ENCODE data around the gene DBT.

Gene DBT

DNA sequence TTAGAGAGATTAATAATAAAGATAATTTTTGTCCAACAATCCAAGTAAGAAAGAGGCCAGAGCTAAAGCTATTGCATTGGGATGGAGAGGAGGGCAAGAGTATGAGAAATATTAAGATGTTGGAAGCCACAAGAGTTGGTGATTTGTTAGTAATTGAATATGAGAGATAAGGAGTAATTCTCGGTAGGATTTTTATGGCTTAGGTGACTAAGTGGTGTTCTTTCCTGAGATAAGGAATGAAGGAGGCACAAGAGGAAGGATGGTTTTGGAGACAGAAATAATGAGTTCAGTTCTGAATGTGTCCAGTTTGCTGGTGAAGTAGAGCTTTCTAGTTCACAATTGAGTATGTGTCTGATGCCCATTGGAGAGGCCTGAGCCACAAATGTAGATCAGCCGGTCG lies 107.3 kb downstream of the DBT start:
- Histone ChIP-seq H3K9me2 (replicated peaks; ENCODE audit: insufficient read depth, low read length) (no peaks in the 10 kb centered on the region), H3K27ac (ENCODE audit: low read length) (no peak overlapping the region), H3K4me1 (ENCODE audit: low read length) (no peaks in the 10 kb centered on the region), H3K36me3 (replicated peaks; ENCODE audit: insufficient read depth, low read length) (no peaks in the 10 kb centered on the region), H2AFZ (ENCODE audit: low read length) (no peak overlapping the region), H3K4me2 (ENCODE audit: low read depth, low read length) (no peak overlapping the region), H3K4me3 (ENCODE audit: low read length) (no peak overlapping the region), H3F3A (ENCODE audit: insufficient read depth, low read length) (no peaks in the 10 kb centered on the region), H4K20me1 (ENCODE audit: insufficient read depth, low read length) (no peaks in the 10 kb centered on the region), H3K9me3 (replicated peaks; ENCODE audit: insufficient read depth, low read length) (no peaks in the 10 kb centered on the region), H3K9ac (ENCODE audit: low read length) (no peak overlapping the region), H3K79me2 (ENCODE audit: low read length) (no peaks in the 10 kb centered on the region), H3K27me3 (replicated peaks; ENCODE audit: insufficient read depth, low read length) (no peaks in the 10 kb centered on the region)
- TF ChIP-seq EZH2 (optimal IDR thresholded peaks at IDR 0.05; ENCODE audit: low read depth, low read length), result no peak
- no peak for TF ChIP-seq EZH2phosphoT487 (IDR thresholded peaks at IDR 0.05; ENCODE audit: low read length)
- TF ChIP-seq, protein P1, sequence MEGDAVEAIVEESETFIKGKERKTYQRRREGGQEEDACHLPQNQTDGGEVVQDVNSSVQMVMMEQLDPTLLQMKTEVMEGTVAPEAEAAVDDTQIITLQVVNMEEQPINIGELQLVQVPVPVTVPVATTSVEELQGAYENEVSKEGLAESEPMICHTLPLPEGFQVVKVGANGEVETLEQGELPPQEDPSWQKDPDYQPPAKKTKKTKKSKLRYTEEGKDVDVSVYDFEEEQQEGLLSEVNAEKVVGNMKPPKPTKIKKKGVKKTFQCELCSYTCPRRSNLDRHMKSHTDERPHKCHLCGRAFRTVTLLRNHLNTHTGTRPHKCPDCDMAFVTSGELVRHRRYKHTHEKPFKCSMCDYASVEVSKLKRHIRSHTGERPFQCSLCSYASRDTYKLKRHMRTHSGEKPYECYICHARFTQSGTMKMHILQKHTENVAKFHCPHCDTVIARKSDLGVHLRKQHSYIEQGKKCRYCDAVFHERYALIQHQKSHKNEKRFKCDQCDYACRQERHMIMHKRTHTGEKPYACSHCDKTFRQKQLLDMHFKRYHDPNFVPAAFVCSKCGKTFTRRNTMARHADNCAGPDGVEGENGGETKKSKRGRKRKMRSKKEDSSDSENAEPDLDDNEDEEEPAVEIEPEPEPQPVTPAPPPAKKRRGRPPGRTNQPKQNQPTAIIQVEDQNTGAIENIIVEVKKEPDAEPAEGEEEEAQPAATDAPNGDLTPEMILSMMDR (IDR thresholded peaks at IDR 0.05; ENCODE audit: low read length), result no peak
- no peak for DNase-seq

DNA sequence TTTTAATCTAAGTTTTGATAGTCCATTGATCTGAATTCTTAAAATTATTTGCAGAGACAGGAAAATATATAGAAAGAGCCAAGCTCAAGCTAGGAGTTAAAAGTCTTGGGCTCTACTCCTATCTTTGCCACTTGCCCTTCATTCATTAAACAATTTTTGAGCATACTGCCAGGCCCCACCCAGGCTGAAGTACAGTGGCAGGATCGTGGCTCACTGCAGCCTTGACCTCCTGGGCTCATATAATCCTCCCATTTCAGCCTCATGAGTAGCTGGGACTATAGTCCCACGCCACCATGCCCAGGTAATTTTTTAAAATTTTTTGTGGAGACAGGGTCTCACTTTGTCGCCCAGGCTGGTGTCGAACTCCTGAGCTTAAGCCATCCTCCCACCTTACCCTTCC lies 108.4 kb downstream of the DBT start:
- no peak overlapping the region for H3K4me2 ChIP-seq (ENCODE audit: low read depth, low read length)
- no peak overlapping the region for H3K9ac ChIP-seq (ENCODE audit: low read length)
- DNase-seq, result no peak
- H4K20me1 ChIP-seq (ENCODE audit: insufficient read depth, low read length), result no peaks in the 10 kb centered on the region
- no peak for TF ChIP-seq EZH2 (optimal IDR thresholded peaks at IDR 0.05; ENCODE audit: low read depth, low read length)
- no peak for TF ChIP-seq EZH2phosphoT487 (IDR thresholded peaks at IDR 0.05; ENCODE audit: low read length)
- TF ChIP-seq, protein P1 (IDR thresholded peaks at IDR 0.05; ENCODE audit: low read length), result no peak
- H3K27me3 ChIP-seq (replicated peaks; ENCODE audit: insufficient read depth, low read length), result no peaks in the 10 kb centered on the region
- no peak overlapping the region for H2AFZ ChIP-seq (ENCODE audit: low read length)
- no peak overlapping the region for H3K4me3 ChIP-seq (ENCODE audit: low read length)
- no peaks in the 10 kb centered on the region for H3K79me2 ChIP-seq (ENCODE audit: low read length)
- H3K4me1 ChIP-seq (ENCODE audit: low read length), result no peaks in the 10 kb centered on the region
- no peaks in the 10 kb centered on the region for H3K9me3 ChIP-seq (replicated peaks; ENCODE audit: insufficient read depth, low read length)
- H3F3A ChIP-seq (ENCODE audit: insufficient read depth, low read length), result no peaks in the 10 kb centered on the region
- H3K9me2 ChIP-seq (replicated peaks; ENCODE audit: insufficient read depth, low read length), result no peaks in the 10 kb centered on the region
- H3K36me3 ChIP-seq (replicated peaks; ENCODE audit: insufficient read depth, low read length), result no peaks in the 10 kb centered on the region
- H3K27ac ChIP-seq (ENCODE audit: low read length), result no peak overlapping the region

DNA sequence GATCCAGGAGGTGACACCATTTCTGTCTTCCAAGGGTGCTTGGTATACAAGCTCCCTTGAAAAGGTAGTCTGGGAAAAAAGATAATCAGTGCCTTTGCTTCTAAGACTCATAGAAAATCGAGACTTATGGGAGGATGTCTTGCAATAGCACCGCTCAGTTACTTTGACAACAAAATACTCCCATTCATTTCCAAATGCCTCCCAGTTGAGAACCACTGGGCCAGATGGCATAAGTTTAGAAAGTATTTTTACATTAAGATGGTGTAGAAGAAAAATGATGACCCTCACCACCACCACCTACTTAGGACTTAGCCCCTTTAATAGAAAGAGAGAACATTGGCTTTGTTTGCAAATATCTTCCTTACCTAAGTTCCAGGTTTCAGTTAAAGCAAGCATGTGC lies 112.0 kb downstream of the DBT start:
- no peak overlapping the region for H2AFZ ChIP-seq (ENCODE audit: low read length)
- TF ChIP-seq, protein P1 (IDR thresholded peaks at IDR 0.05; ENCODE audit: low read length), result no peak
- TF ChIP-seq EZH2phosphoT487 (IDR thresholded peaks at IDR 0.05; ENCODE audit: low read length), result no peak
- TF ChIP-seq EZH2 (optimal IDR thresholded peaks at IDR 0.05; ENCODE audit: low read depth, low read length), result no peak
- no peak for DNase-seq
- no peak overlapping the region for H3K27ac ChIP-seq (ENCODE audit: low read length)
- no peak overlapping the region for H3K4me2 ChIP-seq (ENCODE audit: low read depth, low read length)
- H3K4me3 ChIP-seq (ENCODE audit: low read length), result no peak overlapping the region
- no peaks in the 10 kb centered on the region for H3K36me3 ChIP-seq (replicated peaks; ENCODE audit: insufficient read depth, low read length)
- H3K79me2 ChIP-seq (ENCODE audit: low read length), result peaks cover 14% of the 10 kb centered on the region
- no peaks in the 10 kb centered on the region for H3K9me3 ChIP-seq (replicated peaks; ENCODE audit: insufficient read depth, low read length)
- no peaks in the 10 kb centered on the region for H4K20me1 ChIP-seq (ENCODE audit: insufficient read depth, low read length)
- H3K9ac ChIP-seq (ENCODE audit: low read length), result no peak overlapping the region
- no peaks in the 10 kb centered on the region for H3K27me3 ChIP-seq (replicated peaks; ENCODE audit: insufficient read depth, low read length)
- no peaks in the 10 kb centered on the region for H3F3A ChIP-seq (ENCODE audit: insufficient read depth, low read length)
- H3K9me2 ChIP-seq (replicated peaks; ENCODE audit: insufficient read depth, low read length), result no peaks in the 10 kb centered on the region
- 0 out of 2 replicates have a peak, but pooled peaks cover 3% of the 10 kb centered on the region for H3K4me1 ChIP-seq (ENCODE audit: low read length)
